HG03432 (cell line): ENCODE results near the gene KIF26A.
"Not testable (repeated sequence)": the region's sequence is repeated elsewhere in the genome, so short reads cannot be mapped to it uniquely, and the experiment has no call there.

Source experiments
- ATAC-seq: cut with Tn5 transposase; IDR thresholded peaks from one replicate; pipeline ENCODE4 v1.9.1; 2021; ENCODE audit warnings: mild to moderate bottlenecking, moderate library complexity; ENCODE audit not compliant: unreplicated experiment

KIF26A gene

GRCh38 chr14:104205781-104206180 lies 67.4 kb downstream of the KIF26A start:
- ATAC-seq, result no peak

GRCh38 chr14:104206281-104206904 lies 68.0 kb downstream of the KIF26A start:
- ATAC-seq, result no peak

GRCh38 chr14:104207142-104208014 lies 69.0 kb downstream of the KIF26A start:
- no peak for ATAC-seq

GRCh38 chr14:104208015-104208295 lies 69.6 kb downstream of the KIF26A start:
- not testable (repeated sequence) for ATAC-seq

- ATAC-seq, result not testable (repeated sequence)
Observed at GRCh38 chr14:104208331-104208730, 69.9 kb downstream of the KIF26A start.

GRCh38 chr14:104209071-104209470 lies 70.7 kb downstream of the KIF26A start:
- not testable (repeated sequence) for ATAC-seq

- no peak for ATAC-seq
Observed at GRCh38 chr14:104209985-104210816, 71.8 kb downstream of the KIF26A start.

GRCh38 chr14:104210817-104211195 lies 72.4 kb downstream of the KIF26A start:
- no peak for ATAC-seq

GRCh38 chr14:104211215-104211614 lies 72.8 kb downstream of the KIF26A start:
- ATAC-seq, result no peak

- ATAC-seq, result no peak
Observed at GRCh38 chr14:104211741-104212140, 73.4 kb downstream of the KIF26A start.

GRCh38 chr14:104212206-104213095 lies 74.1 kb downstream of the KIF26A start:
- ATAC-seq, result no peak

- ATAC-seq, result no peak
Observed at GRCh38 chr14:104213301-104214034, 75.1 kb downstream of the KIF26A start.

GRCh38 chr14:104214431-104215218 lies 76.2 kb downstream of the KIF26A start:
- no peak for ATAC-seq

- no peak for ATAC-seq
Observed at GRCh38 chr14:104215706-104216334, 77.4 kb downstream of the KIF26A start.

- ATAC-seq, result no peak
Observed at GRCh38 chr14:104216457-104216856, 78.1 kb downstream of the KIF26A start.

- ATAC-seq, result no peak
Observed at GRCh38 chr14:104217486-104218360, 79.3 kb downstream of the KIF26A start.

GRCh38 chr14:104218361-104219180 lies 80.2 kb downstream of the KIF26A start:
- no peak for ATAC-seq
